Nephron progenitor cell (in vitro differentiated cells): ENCODE measurements around the gene ARFIP1.
"Not testable (repeated sequence)": the region's sequence is repeated elsewhere in the genome, so short reads cannot be mapped to it uniquely, and the experiment has no call there.

Experiments used
- DNase-seq: peaks from one replicate; pipeline ENCODE4 v3.0.0; 2021
- H3K27ac Mint-ChIP-seq: 2 replicates; pipeline ENCODE4 v1.8.0; 2021; ENCODE audit warnings: mild to moderate bottlenecking, moderate library complexity, mixed read lengths
- H3K27me3 Mint-ChIP-seq: 2 replicates; pipeline ENCODE4 v1.8.0; 2021; ENCODE audit warnings: mild to moderate bottlenecking, low read depth, mixed read lengths; ENCODE audit not compliant: poor library complexity
- H3K36me3 Mint-ChIP-seq: 2 replicates; pipeline ENCODE4 v1.8.0; 2021; ENCODE audit warnings: low read depth, mixed read lengths
- H3K4me1 Mint-ChIP-seq: 2 replicates; pipeline ENCODE4 v1.8.0; 2021; ENCODE audit warnings: mixed read lengths
- H3K4me3 Mint-ChIP-seq: 2 replicates; pipeline ENCODE4 v1.8.0; 2021; ENCODE audit warnings: mild to moderate bottlenecking, moderate library complexity, mixed read lengths
- H3K9me3 Mint-ChIP-seq: 2 replicates; pipeline ENCODE4 v1.8.0; 2021; ENCODE audit warnings: mild to moderate bottlenecking, moderate library complexity, mixed read lengths
- CTCF ChIP-seq: fragments of 200-600 bp; sonication (generic); IDR thresholded peaks from 2 replicates; pipeline ENCODE4 v1.5.0; 2021; ENCODE audit warnings: antibody characterized with exemption

ARFIP1 gene

GRCh38 chr4:152864361-152864760 is 84.6 kb downstream of the ARFIP1 start:
- Mint-ChIP-seq H3K9me3 (peaks cover 16% of the 10 kb centered on the region), H3K4me1 (no peaks in the 10 kb centered on the region), H3K27me3 (no peaks in the 10 kb centered on the region), H3K36me3 (peaks cover 49% of the 10 kb centered on the region), H3K27ac (no peak overlapping the region), H3K4me3 (no peak overlapping the region)
- no peak for TF ChIP-seq CTCF
- no peak for DNase-seq

GRCh38 chr4:152866432-152866993 is 86.8 kb downstream of the ARFIP1 start:
- H3K36me3 Mint-ChIP-seq: peaks cover 49% of the 10 kb centered on the region
- DNase-seq, H3K4me3 Mint-ChIP-seq, H3K27ac Mint-ChIP-seq, H3K27me3 Mint-ChIP-seq, H3K4me1 Mint-ChIP-seq: not testable (repeated sequence)
- peaks cover 16% of the 10 kb centered on the region for H3K9me3 Mint-ChIP-seq

GRCh38 chr4:152870606-152871005 is 90.9 kb downstream of the ARFIP1 start:
- no peak for DNase-seq
- peaks cover 48% of the 10 kb centered on the region for H3K36me3 Mint-ChIP-seq
- H3K27ac Mint-ChIP-seq: no peak overlapping the region
- no peak overlapping the region for H3K4me3 Mint-ChIP-seq
- H3K4me1 Mint-ChIP-seq: no peaks in the 10 kb centered on the region
- H3K27me3 Mint-ChIP-seq: no peaks in the 10 kb centered on the region
- TF ChIP-seq CTCF: no peak
- H3K9me3 Mint-ChIP-seq: peaks cover 16% of the 10 kb centered on the region

- H3K27ac Mint-ChIP-seq: no peak overlapping the region
- no peak for DNase-seq
- peaks cover 28% of the 10 kb centered on the region for H3K9me3 Mint-ChIP-seq
- no peaks in the 10 kb centered on the region for H3K27me3 Mint-ChIP-seq
- H3K36me3 Mint-ChIP-seq: peaks cover 63% of the 10 kb centered on the region
- TF ChIP-seq CTCF: no peak
- no peaks in the 10 kb centered on the region for H3K4me1 Mint-ChIP-seq
- H3K4me3 Mint-ChIP-seq: no peak overlapping the region
Measured at GRCh38 chr4:152875261-152875660, 95.5 kb downstream of the ARFIP1 start.

GRCh38 chr4:152877868-152878267 is 98.1 kb downstream of the ARFIP1 start:
- TF ChIP-seq CTCF: no peak
- H3K36me3 Mint-ChIP-seq: peaks cover 71% of the 10 kb centered on the region
- no peaks in the 10 kb centered on the region for H3K27me3 Mint-ChIP-seq
- no peaks in the 10 kb centered on the region for H3K4me1 Mint-ChIP-seq
- no peak overlapping the region for H3K4me3 Mint-ChIP-seq
- DNase-seq: no peak
- H3K9me3 Mint-ChIP-seq: peaks cover 28% of the 10 kb centered on the region
- no peak overlapping the region for H3K27ac Mint-ChIP-seq

GRCh38 chr4:152880263-152880662 is 100.5 kb downstream of the ARFIP1 start:
- Mint-ChIP-seq H3K9me3 (peaks cover 28% of the 10 kb centered on the region), H3K4me3 (no peak overlapping the region), H3K27ac (no peak overlapping the region), H3K27me3 (no peaks in the 10 kb centered on the region), H3K4me1 (no peaks in the 10 kb centered on the region), H3K36me3 (peaks cover 55% of the 10 kb centered on the region)
- no peak for TF ChIP-seq CTCF
- no peak for DNase-seq
